ENCODE measurements around the gene KCNJ2.

Gene KCNJ2

DNA sequence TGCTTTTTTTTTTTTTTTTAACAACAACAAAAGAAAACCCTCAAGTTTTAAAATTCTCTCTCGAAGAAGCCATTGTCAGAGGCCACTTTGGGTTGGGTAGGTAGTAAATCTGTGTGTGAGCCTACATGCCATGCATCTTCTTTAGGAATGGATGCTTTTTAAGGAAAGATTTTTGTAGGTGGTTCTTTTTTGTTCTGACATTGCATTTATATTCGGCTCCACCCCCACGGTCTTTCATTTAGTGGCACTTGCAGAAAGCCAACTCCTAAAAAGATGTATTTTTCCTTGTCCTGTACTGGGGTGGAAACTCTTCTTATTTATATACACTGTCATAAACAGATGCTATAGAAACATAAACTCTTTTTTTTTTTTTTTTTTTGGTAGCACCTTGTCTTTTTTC, 35.1 kb downstream of the KCNJ2 start:
- DNase-seq (ENCODE audit: low read depth in 2 of 2), result no peak

DNA sequence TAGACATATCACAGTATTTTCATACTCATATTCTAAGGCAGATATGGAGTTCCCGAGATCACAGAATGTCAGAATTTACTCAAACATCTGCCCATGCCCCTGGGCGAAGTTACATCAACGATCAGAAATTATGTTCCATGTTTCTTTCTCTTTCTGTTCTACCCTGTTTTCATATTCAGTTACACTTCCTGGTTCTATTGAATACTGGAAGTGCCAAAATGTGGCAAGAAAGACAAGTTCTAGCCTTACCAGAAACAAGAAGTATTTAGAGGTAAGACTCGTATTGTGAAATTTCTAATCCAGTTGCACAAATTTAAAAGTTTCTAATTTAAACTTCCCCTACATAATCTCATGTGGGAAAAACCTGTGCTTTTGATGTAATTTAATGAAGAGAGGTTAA, 36.1 kb downstream of the KCNJ2 start:
- DNase-seq (ENCODE audit: low read depth in 2 of 2), result no peak

DNA sequence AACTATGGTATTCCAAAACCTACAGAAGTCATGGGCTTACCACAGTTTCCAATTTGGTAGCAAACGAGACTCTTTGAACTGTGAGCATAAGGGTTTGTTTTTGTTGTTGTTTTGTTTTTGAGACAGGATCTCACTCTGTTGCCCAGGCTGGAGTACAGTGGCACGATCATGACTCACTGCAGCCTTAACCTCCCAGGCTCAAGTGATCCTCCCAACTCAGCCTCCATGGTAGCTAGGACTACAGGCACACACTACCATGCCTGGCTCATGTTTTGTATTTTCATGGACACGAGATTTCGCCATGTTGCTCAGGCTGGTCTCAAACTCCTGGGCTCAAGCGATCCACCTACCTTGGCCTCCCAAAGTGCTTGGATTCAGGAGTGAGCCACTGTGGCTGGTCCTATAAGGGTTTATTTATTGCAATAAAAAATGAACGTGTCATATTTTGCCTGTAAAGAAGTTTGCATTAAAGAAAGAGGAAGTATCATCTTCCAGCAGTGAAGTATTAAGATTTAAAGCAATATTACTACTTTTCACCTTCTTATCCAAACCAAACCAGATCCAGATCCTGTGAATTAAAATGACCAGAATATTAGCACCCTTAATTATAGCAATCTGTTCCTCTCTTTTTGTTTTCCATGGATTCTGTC, 37.2 kb downstream of the KCNJ2 start:
- no peak for DNase-seq (ENCODE audit: low read depth in 2 of 2)

DNA sequence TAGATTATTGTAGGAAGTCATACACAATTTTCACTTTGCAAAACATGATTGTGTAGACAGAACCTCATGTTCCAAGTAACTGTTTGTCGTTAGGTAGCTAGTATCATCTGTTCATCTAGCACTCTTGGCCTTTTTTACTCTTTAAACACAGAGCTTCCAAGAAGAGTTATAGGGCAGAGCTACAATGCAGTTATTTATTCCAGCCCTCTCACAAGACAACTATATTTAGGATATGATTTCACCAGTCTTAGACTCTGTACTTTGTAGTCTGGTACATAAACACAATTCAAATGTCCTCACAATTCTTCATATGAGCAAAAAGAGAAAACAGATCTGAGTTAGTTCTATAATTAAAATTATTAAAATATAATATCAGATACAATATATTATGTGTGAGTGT, 37.9 kb downstream of the KCNJ2 start:
- no peak for DNase-seq (ENCODE audit: low read depth in 2 of 2)

DNA sequence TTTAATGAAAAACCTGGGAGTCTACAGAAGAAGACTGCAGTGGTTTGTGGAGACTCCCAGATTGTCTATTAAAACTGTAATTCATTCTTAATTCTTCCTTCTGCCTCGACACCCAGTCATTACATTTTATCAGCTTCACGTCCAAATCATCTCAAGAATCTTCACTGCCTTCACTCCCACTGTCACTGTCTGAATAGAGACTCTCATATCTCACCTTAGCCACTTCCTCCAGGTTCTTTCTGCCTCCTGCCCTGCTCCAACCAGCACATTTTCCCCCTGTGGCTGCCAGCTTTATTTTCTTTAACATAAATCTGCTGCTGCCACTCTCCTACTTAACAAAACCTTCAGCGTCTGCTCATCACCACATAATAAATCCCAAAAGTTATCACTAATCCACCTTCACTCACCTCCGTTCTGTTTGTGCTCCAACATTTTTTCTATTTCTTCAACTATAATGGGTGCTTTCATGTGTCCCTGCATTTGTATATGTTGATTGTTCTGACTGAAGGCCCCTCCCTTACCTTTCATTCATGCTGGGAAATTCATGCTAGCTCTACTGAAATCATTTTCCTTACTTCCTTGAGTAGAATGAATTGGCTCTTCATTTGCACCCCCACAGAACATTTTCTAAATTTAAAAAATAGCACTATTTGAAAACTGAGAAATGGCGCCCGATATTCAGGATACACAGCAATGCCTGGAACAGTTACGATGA, 38.9 kb downstream of the KCNJ2 start:
- no peak for DNase-seq (ENCODE audit: low read depth in 2 of 2)

DNA sequence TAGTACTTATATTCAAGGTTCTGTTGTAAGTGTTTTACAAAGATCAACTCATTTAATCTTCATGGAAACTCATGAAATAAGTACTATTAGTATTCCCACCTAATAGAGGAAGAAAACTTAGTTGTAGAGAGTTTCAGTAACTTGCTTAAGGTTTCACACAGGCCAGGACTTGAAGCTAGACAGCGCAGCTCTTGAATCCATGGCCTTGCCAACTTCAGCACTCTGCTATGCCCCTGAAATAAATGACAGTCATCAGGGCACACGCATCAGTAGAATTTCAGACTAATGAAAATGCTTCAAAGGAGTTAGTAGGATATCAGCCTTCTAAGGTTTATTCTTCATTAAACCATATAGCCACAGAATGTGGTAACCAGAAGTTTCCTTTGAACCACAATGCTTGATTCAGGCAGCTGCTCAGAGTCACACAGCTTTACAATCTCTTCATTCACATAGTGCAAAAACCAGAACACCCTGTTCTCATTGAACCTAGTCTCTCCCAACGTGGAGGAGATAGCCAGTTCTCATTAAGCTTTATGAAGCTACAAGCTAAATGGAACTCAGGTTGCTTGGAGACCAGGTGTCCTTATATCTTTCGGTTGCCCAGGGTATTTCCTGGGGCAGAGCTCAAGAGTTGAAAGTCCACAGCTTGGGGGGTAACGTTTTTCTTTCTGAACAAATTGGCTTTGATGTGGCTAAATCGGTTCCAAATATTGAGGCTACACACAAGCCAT, 39.7 kb downstream of the KCNJ2 start:
- DNase-seq (ENCODE audit: low read depth in 2 of 2), result no peak

DNA sequence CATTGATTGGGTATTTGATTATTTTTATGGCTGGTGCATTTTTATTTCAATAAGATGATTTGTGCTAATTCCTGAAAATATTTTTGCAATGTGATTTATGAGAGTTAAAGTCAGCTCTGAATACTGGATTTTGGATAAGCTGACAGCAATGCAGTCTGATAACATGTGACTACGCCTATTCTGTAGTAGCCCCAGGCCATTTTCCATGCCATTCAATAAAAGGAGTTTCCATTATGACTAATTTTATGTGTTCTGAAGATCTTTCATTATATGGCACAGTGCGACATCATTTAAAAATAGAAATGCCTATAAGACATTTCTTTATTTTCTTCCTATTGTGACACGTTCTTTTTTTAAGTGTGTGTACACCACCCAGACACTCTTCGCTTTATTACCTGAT, 46.3 kb downstream of the KCNJ2 start:
- no peak for DNase-seq (ENCODE audit: low read depth in 2 of 2)

DNA sequence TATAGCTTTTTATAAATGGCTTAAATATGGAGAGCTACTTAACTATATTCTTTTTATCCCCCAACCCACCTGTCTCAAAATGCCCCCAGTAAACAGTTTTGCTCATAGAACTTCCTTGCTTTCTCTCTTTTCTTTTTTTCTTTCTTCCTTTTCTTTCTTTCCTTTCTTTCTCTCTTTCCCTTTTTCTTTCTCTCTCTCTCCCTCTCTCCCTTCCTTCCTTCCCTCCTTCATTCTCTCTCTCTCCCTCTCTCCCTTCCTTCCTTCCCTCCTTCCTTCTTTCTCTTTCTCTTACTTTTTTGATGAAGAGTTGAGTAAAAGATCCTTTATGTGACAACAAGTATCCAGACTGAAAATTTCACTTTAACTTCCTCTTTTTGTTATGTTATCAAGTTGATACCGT, 48.2 kb downstream of the KCNJ2 start:
- no peak for DNase-seq (ENCODE audit: low read depth in 2 of 2)

DNA sequence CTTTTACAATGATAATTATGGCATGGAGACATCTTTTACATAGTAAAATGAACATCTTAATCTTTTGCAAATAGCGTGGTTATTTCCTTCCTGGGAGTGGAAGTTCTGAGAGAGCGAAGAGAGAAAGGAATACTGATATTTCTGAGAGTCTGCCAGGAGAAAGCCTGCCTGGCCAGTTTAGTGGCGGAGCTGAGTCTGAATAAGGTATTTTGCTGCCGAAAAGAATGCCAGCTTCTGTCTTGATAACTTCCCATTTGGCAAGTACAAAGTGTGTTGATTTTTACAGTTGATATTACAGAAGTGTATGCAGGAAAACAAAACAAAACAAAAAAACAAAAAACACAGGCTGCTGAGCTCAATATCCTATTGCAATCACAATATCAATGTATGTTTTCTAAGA, 55.9 kb downstream of the KCNJ2 start:
- no peak for DNase-seq (ENCODE audit: low read depth in 2 of 2)
